Transverse colon (tissue), 4 donors: ENCODE results near the gene PLCL1. TPM values are rescaled to one million over a fixed set of nuclear protein-coding genes. Genes with fewer than 3 reads are reported as not detected.

ENCODE experiments used
- DNase-seq: peaks from one replicate; pipeline ENCODE4 v3.0.0-alpha.2; 2019
- H3K27ac ChIP-seq, 4 donors: fragments of 200-600 bp; sonication (generic); 2 replicates each; pipeline ENCODE4 v1.5.1; 2016 to 2018; ENCODE audit warnings: inconsistent platforms in 4 of 4
- H3K27me3 ChIP-seq: fragments of 200-600 bp; sonication (generic); 2 replicates; pipeline ENCODE4 v1.5.1; 2017; ENCODE audit warnings: inconsistent platforms
- H3K36me3 ChIP-seq, 4 donors: fragments of 200-600 bp; sonication (generic); 2 replicates each; pipeline ENCODE4 v1.5.1; 2017 to 2019; ENCODE audit warnings: inconsistent platforms in 4 of 4
- H3K4me1 ChIP-seq, 4 donors: fragments of 200-600 bp; sonication (generic); 2 replicates each; pipeline ENCODE4 v1.5.1; 2017 to 2020; ENCODE audit warnings: inconsistent platforms in 4 of 4
- H3K4me3 ChIP-seq, 4 donors: fragments of 200-600 bp; sonication (generic); 1 replicate in 1 of 4; 2 replicates in 3 of 4; pipeline versions ENCODE4 v1.5.1 to v1.6.1; 2017 to 2019; ENCODE audit warnings: inconsistent platforms in 4 of 4
- H3K9me3 ChIP-seq, 2 donors: fragments of 200-600 bp; sonication (generic); 2 replicates each; pipeline ENCODE4 v1.5.1; 2017 to 2019; ENCODE audit warnings: inconsistent platforms in 2 of 2
- CTCF ChIP-seq, 5 experiments: fragments of 200-600 bp in 3 of 5; fragments of 450-650 bp in 2 of 5; sonication (generic) in 3 of 5; IDR thresholded peaks; 1 replicate in 2 of 5; 2 replicates in 3 of 5; pipeline ENCODE4 v1.5.1; 2016 to 2017; ENCODE audit warnings: antibody characterized with exemption in 5 of 5, inconsistent platforms in 3 of 5, mild to moderate bottlenecking in 2 of 5, moderate library complexity in 1 of 5
- EP300 ChIP-seq: sonication (generic); formaldehyde crosslinking; IDR thresholded peaks from one replicate; pipeline ENCODE4 v1.6.1; 2017; ENCODE audit warnings: antibody characterized with exemption, low read depth
- POLR2A ChIP-seq: fragments of 450-650 bp; IDR thresholded peaks from one replicate; pipeline ENCODE4 v1.6.1; 2016; ENCODE audit warnings: antibody characterized with exemption, mild to moderate bottlenecking, moderate library complexity
- POLR2AphosphoS5 ChIP-seq, 3 donors: sonication (generic); formaldehyde crosslinking; IDR thresholded peaks; one replicate each; pipeline ENCODE4 v1.6.1; 2016; ENCODE audit warnings: antibody characterized with exemption in 3 of 3
- WGBS, 2 donors: methylation state at CpG; one replicate each; pipeline ENCODE4 v1.1.5; 2018; ENCODE audit warnings: low coverage in 1 of 2; 5-methylcytosine and 5-hydroxymethylcytosine counted together
- in situ Hi-C, 4 donors: fragments of 200-750 bp; cut with MboI; loops; one replicate each; pipeline versions ENCODE4 v1.15.0 to v1.15.1; 2017; ENCODE audit warnings: low sequenced_read_pairs in 3 of 4, low pct_ligation_motif_present in 1 of 4, low pct_unique_long_range_greater_than_20kb in 1 of 4
- intact Hi-C: fragments of 100-400 bp; cut with DNase I; formaldehyde crosslinking; loops from one replicate; pipeline ENCODE4 v1.15.1; 2023; ENCODE audit warnings: low total_unique reads
- total RNA-seq, 4 donors: library from RNA; depleted of rRNA; stranded (reverse); fragments of >200 nt; gene quantifications; one replicate each; pipeline ENCODE4 v1.1.0, GENCODE V29; 2016

PLCL1 gene
- total RNA-seq, 4 donors from 2014 or later, result 0.20 to 7.1 (median 5.3) TPM

GRCh38 chr2:197838036-197838435 is 33.6 kb downstream of the PLCL1 start:
- peak overlapping the region in 1 of 4 donors; percentile 28 for H3K4me3 ChIP-seq
- 26 to 31% methylated on average over 4 to 5 of the region's 5 CpGs for WGBS, 2 donors
- peak overlapping the region; percentile 11 to 55 (median 42) for H3K27ac ChIP-seq
- no peaks in the 10 kb centered on the region for H3K9me3 ChIP-seq
- in situ Hi-C loops (no loop called here), intact Hi-C loops (no loop called here)
- H3K4me1 ChIP-seq, result peaks cover 0 to 12% (median 0%) of the 10 kb centered on the region in 4 donors
- DNase-seq, result no peak
- TF ChIP-seq POLR2AphosphoS5 (IDR thresholded peaks at IDR 0.05) (no peak), POLR2A (no peak), CTCF (IDR thresholded peaks at IDR 0.05) (no peak)
- no peaks in the 10 kb centered on the region for H3K27me3 ChIP-seq
- H3K36me3 ChIP-seq, result no peaks in the 10 kb centered on the region

- Histone ChIP-seq H3K4me3 (peak overlapping the region in 1 of 4 donors; percentile 28), H3K27me3 (no peaks in the 10 kb centered on the region), H3K36me3 (no peaks in the 10 kb centered on the region), H3K27ac (peak overlapping the region; percentile 11 to 55 (median 42)), H3K4me1 (peaks cover 0 to 12% (median 0%) of the 10 kb centered on the region in 4 donors), H3K9me3 (no peaks in the 10 kb centered on the region)
- TF ChIP-seq POLR2AphosphoS5 (IDR thresholded peaks at IDR 0.05) (no peak), CTCF (IDR thresholded peaks at IDR 0.05) (no peak), POLR2A (no peak), EP300 (no peak)
- intact Hi-C loops (no loop called here), in situ Hi-C loops (no loop called here)
- DNase-seq, result no peak
- WGBS, 2 donors, result 67 to 74% methylated on average over 2 of the region's 2 CpGs
These were observed 34.2 kb downstream of the PLCL1 start for GRCh38 chr2:197838579-197838978.

GRCh38 chr2:197839327-197839726 is 34.9 kb downstream of the PLCL1 start:
- DNase-seq, result no peak
- Histone ChIP-seq H3K36me3 (no peaks in the 10 kb centered on the region), H3K4me1 (peaks cover 0 to 12% (median 0%) of the 10 kb centered on the region in 4 donors), H3K4me3 (no peak overlapping the region), H3K27ac (no peak overlapping the region), H3K27me3 (no peaks in the 10 kb centered on the region), H3K9me3 (no peaks in the 10 kb centered on the region)
- TF ChIP-seq POLR2AphosphoS5 (IDR thresholded peaks at IDR 0.05), result no peak
- TF ChIP-seq CTCF (IDR thresholded peaks at IDR 0.05), result no peak
- no peak for TF ChIP-seq EP300
- no peak for TF ChIP-seq POLR2A
- in situ Hi-C loops (no loop called here), intact Hi-C loops (no loop called here)
- 91 to 100% methylated on average over 2 to 5 of the region's 5 CpGs for WGBS, 2 donors

GRCh38 chr2:197839856-197840255 is 35.5 kb downstream of the PLCL1 start:
- Histone ChIP-seq H3K36me3 (no peaks in the 10 kb centered on the region), H3K4me1 (peaks cover 0 to 12% (median 0%) of the 10 kb centered on the region in 4 donors), H3K4me3 (no peak overlapping the region), H3K27me3 (no peaks in the 10 kb centered on the region), H3K9me3 (no peaks in the 10 kb centered on the region), H3K27ac (no peak overlapping the region)
- in situ Hi-C loops, result no loop called here
- intact Hi-C loops, result no loop called here
- no peak for DNase-seq
- TF ChIP-seq EP300 (no peak), POLR2AphosphoS5 (IDR thresholded peaks at IDR 0.05) (no peak), POLR2A (no peak), CTCF (IDR thresholded peaks at IDR 0.05) (no peak)
